ENCODE data around the gene MRPL14. TPM values are rescaled to one million over a fixed set of nuclear protein-coding genes. Genes with fewer than 3 reads are reported as not detected.

Gene MRPL14
- total RNA-seq, 2 experiments from 2014 or later: 51.3 to 87.2 TPM

DNA sequence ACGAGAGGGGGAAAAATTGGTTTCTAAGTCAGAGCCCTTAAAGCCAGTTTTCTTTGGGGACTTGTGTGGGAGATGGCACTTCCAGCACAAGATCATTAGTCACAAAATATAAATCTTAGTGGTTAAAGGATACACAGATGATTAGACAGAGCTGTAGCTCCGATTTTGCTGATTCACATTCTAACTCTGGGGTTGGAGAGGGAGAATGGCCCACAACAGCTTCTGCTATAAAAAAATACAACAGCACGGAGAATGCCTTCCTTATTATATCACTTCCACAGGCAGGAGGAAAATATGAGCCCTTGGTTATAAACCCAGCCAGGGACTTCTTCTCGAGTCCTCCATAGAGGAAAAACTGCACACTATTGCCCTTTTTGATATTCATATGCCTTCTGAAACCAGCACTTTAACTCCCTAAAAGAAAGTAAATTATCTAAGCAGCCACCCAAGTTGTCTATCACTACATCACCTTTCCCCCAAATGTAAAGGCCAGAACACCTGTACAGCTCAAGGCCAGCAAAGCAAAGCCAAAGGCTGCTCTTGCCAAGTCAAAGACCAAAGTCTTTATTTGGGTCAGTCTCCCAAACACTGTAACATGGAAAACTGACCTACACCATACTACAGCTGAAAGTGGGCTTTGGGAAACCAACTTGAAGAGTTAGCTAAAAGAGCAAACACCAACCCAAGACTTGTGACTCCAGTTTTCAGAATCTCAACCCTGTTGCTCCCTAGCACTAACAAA is 10.4 kb downstream of the MRPL14 start:
- Histone ChIP-seq H3K4me1 (ENCODE audit: insufficient read depth, low read length, poor library complexity, severe bottlenecking) (peaks cover 14% of the 10 kb centered on the region), H3K4me3 (ENCODE audit: low read depth, low read length, poor library complexity, severe bottlenecking) (no peak overlapping the region), H2AFZ (ENCODE audit: low read length) (no peak overlapping the region), H4K20me1 (ENCODE audit: insufficient read depth, low read length) (0 out of 2 replicates have a peak, but pooled peaks cover 10% of the 10 kb centered on the region), H3K9me3 (ENCODE audit: low read length) (no peaks in the 10 kb centered on the region), H3K79me2 (ENCODE audit: insufficient read depth, low read depth, low read length) (peaks cover 65% of the 10 kb centered on the region), H3K36me3 (ENCODE audit: insufficient read depth, low read length) (peaks cover 71% of the 10 kb centered on the region), H3K4me2 (ENCODE audit: low read length) (no peak overlapping the region), H3K27ac (ENCODE audit: low read depth, low read length, poor library complexity, severe bottlenecking) (no peak overlapping the region), H3K9me2 (ENCODE audit: insufficient read depth, low read length) (no peaks in the 10 kb centered on the region)
- intact Hi-C loops (cut with micrococcal nuclease; ENCODE audit: unreplicated experiment): no loop called here
- TF ChIP-seq, protein P1, sequence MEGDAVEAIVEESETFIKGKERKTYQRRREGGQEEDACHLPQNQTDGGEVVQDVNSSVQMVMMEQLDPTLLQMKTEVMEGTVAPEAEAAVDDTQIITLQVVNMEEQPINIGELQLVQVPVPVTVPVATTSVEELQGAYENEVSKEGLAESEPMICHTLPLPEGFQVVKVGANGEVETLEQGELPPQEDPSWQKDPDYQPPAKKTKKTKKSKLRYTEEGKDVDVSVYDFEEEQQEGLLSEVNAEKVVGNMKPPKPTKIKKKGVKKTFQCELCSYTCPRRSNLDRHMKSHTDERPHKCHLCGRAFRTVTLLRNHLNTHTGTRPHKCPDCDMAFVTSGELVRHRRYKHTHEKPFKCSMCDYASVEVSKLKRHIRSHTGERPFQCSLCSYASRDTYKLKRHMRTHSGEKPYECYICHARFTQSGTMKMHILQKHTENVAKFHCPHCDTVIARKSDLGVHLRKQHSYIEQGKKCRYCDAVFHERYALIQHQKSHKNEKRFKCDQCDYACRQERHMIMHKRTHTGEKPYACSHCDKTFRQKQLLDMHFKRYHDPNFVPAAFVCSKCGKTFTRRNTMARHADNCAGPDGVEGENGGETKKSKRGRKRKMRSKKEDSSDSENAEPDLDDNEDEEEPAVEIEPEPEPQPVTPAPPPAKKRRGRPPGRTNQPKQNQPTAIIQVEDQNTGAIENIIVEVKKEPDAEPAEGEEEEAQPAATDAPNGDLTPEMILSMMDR (conservative IDR thresholded peaks at IDR 0.05; ENCODE audit: low read length): no peak
- no peak for TF ChIP-seq EZH2phosphoT487 (IDR thresholded peaks at IDR 0.05; ENCODE audit: borderline replicate concordance, low read depth, low read length)
- POLR2A ChIA-PET: no interaction called here
- no TSS peak for BruUV-seq (replicated peaks)
- CTCF ChIA-PET (ENCODE audit: unreplicated experiment): interaction anchor here (0.9 kb wide), 1 partner anchor 19 kb away, joined by 3 read pairs; no protein-coding TSS in a partner anchor
- no peak for DNase-seq (ENCODE audit: low spot score)

DNA sequence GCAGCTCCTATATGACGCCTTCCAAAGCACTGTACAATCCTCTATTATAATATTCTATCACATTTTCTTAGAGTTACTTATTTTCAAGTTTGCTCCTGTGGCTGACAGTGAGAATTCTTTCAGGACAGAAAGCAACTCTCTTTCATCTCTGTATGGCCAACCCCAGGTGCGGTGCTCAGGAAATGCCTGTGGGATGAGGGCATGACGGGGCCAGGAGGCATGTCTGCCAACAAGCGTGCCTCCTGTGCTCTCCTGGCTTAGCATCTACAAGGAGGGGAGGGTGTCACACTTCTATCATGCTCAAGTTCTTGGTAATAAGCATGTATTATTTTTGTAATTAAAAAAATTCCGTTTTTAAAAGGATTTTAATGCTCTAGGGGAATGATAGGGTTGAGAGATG is 11.4 kb downstream of the MRPL14 start:
- ChIA-PET POLR2A (interaction anchor here (1.0 kb wide), 1 partner anchor 9 kb away, joined by 3 read pairs; no protein-coding TSS in a partner anchor), CTCF (ENCODE audit: unreplicated experiment) (no interaction called here)
- H3K4me3 ChIP-seq (ENCODE audit: low read depth, low read length, poor library complexity, severe bottlenecking): no peak overlapping the region
- peaks cover 14% of the 10 kb centered on the region for H3K4me1 ChIP-seq (ENCODE audit: insufficient read depth, low read length, poor library complexity, severe bottlenecking)
- peaks cover 56% of the 10 kb centered on the region for H3K79me2 ChIP-seq (ENCODE audit: insufficient read depth, low read depth, low read length)
- H4K20me1 ChIP-seq (ENCODE audit: insufficient read depth, low read length): 0 out of 2 replicates have a peak, but pooled peaks cover 9% of the 10 kb centered on the region
- H3K27ac ChIP-seq (ENCODE audit: low read depth, low read length, poor library complexity, severe bottlenecking): no peak overlapping the region
- H3K4me2 ChIP-seq (ENCODE audit: low read length): no peak overlapping the region
- intact Hi-C loops (cut with micrococcal nuclease; ENCODE audit: unreplicated experiment): no loop called here
- DNase-seq (ENCODE audit: low spot score): no peak
- TF ChIP-seq EZH2phosphoT487 (IDR thresholded peaks at IDR 0.05; ENCODE audit: borderline replicate concordance, low read depth, low read length): no peak
- TF ChIP-seq, protein P1 (conservative IDR thresholded peaks at IDR 0.05; ENCODE audit: low read length): no peak
- H3K9me2 ChIP-seq (ENCODE audit: insufficient read depth, low read length): no peaks in the 10 kb centered on the region
- H3K36me3 ChIP-seq (ENCODE audit: insufficient read depth, low read length): peaks cover 81% of the 10 kb centered on the region
- H2AFZ ChIP-seq (ENCODE audit: low read length): no peak overlapping the region
- BruUV-seq (replicated peaks): no TSS peak
- no peaks in the 10 kb centered on the region for H3K9me3 ChIP-seq (ENCODE audit: low read length)

DNA sequence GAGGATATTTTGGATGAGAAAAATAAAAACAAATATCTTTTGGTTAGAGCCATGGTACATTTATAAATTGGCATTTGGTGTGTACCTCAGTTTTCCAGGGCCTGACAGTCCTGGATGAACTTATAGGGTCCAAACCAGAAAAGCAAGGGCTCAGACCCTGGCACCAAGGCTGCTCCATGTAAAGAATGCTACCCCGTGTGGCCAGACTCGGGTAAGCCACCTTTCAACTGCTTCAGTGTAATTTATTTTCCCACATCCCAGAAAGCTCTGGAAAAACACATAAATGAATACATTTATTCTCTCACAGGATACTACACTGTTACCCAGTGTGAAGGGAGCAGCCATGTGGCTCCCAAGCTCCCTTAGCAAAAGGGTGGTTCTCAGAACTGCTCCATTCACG is 13.8 kb downstream of the MRPL14 start:
- H2AFZ ChIP-seq (ENCODE audit: low read length): no peak overlapping the region
- ChIA-PET POLR2A (no interaction called here), CTCF (ENCODE audit: unreplicated experiment) (no interaction called here)
- H3K9me3 ChIP-seq (ENCODE audit: low read length): no peaks in the 10 kb centered on the region
- BruUV-seq (replicated peaks): no TSS peak
- H3K27ac ChIP-seq (ENCODE audit: low read depth, low read length, poor library complexity, severe bottlenecking): no peak overlapping the region
- intact Hi-C loops (cut with micrococcal nuclease; ENCODE audit: unreplicated experiment): no loop called here
- no peak overlapping the region for H3K4me2 ChIP-seq (ENCODE audit: low read length)
- H3K36me3 ChIP-seq (ENCODE audit: insufficient read depth, low read length): peaks cover 96% of the 10 kb centered on the region
- DNase-seq (ENCODE audit: low spot score): no peak
- no peaks in the 10 kb centered on the region for H4K20me1 ChIP-seq (ENCODE audit: insufficient read depth, low read length)
- TF ChIP-seq, protein P1 (conservative IDR thresholded peaks at IDR 0.05; ENCODE audit: low read length): peak; percentile 61
- no peak for TF ChIP-seq EZH2phosphoT487 (IDR thresholded peaks at IDR 0.05; ENCODE audit: borderline replicate concordance, low read depth, low read length)
- peaks cover 32% of the 10 kb centered on the region for H3K79me2 ChIP-seq (ENCODE audit: insufficient read depth, low read depth, low read length)
- H3K4me3 ChIP-seq (ENCODE audit: low read depth, low read length, poor library complexity, severe bottlenecking): no peak overlapping the region
- peaks cover 14% of the 10 kb centered on the region for H3K4me1 ChIP-seq (ENCODE audit: insufficient read depth, low read length, poor library complexity, severe bottlenecking)
- H3K9me2 ChIP-seq (ENCODE audit: insufficient read depth, low read length): no peaks in the 10 kb centered on the region

All from OCI-LY7 (cell line).